ENCODE measurements around the gene DOLK. TPM values are rescaled to one million over a fixed set of nuclear protein-coding genes. Genes with fewer than 3 reads are reported as not detected.

DOLK gene
- total and polyA plus RNA-seq, 4 donors = 9.5 to 15.3 (median 11.7) TPM

DNA sequence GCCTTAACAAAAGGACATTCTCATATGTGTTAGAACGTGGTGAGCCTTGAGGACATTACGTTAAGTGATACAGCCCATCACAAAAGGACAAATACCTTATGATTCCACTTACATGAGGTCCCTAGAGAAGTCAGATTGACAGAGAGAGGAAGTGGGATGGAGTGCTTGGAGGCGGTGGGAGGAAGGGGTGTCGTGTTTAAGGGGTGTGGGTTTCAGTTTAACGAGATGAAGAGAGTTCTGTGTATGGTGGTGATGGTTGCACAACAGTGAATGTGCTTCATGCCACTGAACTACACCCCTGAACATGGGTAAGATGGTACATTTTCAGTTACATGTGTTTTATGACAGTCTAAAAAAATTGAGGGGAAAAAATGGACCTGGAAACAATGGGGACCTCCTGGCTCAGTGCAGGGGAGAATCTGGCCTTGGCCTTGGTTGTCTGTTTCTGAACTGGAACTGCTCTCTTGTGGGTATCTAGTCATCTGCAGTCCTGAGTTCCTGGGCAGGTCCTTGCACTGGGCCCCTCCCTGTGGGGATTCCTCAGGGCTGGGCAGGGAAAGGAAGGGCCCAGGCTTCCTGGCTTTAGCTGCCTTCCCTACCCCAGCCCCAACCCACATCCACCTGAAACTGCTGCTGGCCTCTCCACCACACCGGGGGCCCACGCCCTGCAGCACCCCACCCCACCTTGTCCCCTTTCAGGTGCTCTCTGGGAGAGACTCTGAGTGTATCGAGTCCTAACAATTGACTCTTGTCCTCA lies 47.7 kb downstream of the DOLK start:
- TF ChIP-seq FOXA2 (IDR thresholded peaks at IDR 0.05) (no peak), REST (IDR thresholded peaks at IDR 0.05) (no peak), SP1 (IDR thresholded peaks at IDR 0.05) (no peak), YY1 (IDR thresholded peaks at IDR 0.05) (no peak), GABPA (IDR thresholded peaks at IDR 0.05 in 1 of 2, conservative IDR thresholded peaks at IDR 0.05 in 1 of 2) (no peak), JUND (IDR thresholded peaks at IDR 0.05) (no peak), RAD21 (IDR thresholded peaks at IDR 0.05) (no peak), TAF1 (conservative IDR thresholded peaks at IDR 0.05) (no peak), HNF4G (IDR thresholded peaks at IDR 0.05) (no peak), MAX (IDR thresholded peaks at IDR 0.05) (no peak), EGR1 (IDR thresholded peaks at IDR 0.05; ENCODE audit: low read depth in 2 of 2) (no peak), FOXA1 (IDR thresholded peaks at IDR 0.05) (no peak), NR2F2 (IDR thresholded peaks at IDR 0.05) (no peak), RXRA (IDR thresholded peaks at IDR 0.05) (no peak), HNF4A (conservative IDR thresholded peaks at IDR 0.05) (no peak), ZBTB33 (IDR thresholded peaks at IDR 0.05) (no peak), CTCF (IDR thresholded peaks at IDR 0.05; ENCODE audit: low read depth, low read length, missing input control) (no peak)
- TF ChIP-seq, protein P1, sequence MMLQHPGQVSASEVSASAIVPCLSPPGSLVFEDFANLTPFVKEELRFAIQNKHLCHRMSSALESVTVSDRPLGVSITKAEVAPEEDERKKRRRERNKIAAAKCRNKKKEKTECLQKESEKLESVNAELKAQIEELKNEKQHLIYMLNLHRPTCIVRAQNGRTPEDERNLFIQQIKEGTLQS (IDR thresholded peaks at IDR 0.05) = no peak
- H3K36me3 ChIP-seq (ENCODE audit: control insufficient read depth in 4 of 4, insufficient read depth in 3 of 4, low read depth in 1 of 4, low read length in 3 of 4) = peaks cover 0 to 15% (median 12%) of the 10 kb centered on the region in 4 donors
- no peak for DNase-seq (ENCODE audit: low spot score)
- H3K4me1 ChIP-seq (ENCODE audit: control insufficient read depth in 4 of 4, insufficient read depth in 4 of 4, low read length in 3 of 4) = peaks cover 0 to 12% (median 8%) of the 10 kb centered on the region in 4 donors
- WGBS = 68% methylated on average over 8 of the region's 8 CpGs
- no peak overlapping the region for H3K9ac ChIP-seq (ENCODE audit: low read depth in 1 of 2, low read length in 2 of 2)
- no peak overlapping the region for H3K27ac ChIP-seq (ENCODE audit: low read depth in 1 of 2, low read length in 2 of 2)
- H3K9me3 ChIP-seq (ENCODE audit: control insufficient read depth in 4 of 4, low read length in 3 of 4) = no peaks in the 10 kb centered on the region
- no peak overlapping the region for H3K4me3 ChIP-seq (ENCODE audit: low read depth in 1 of 3, low read length in 3 of 3)
- no peaks in the 10 kb centered on the region for H3K27me3 ChIP-seq (ENCODE audit: control insufficient read depth in 4 of 4, insufficient read depth in 4 of 4, low read length in 3 of 4)
